GM19438 (cell line): ENCODE data around the gene GTF2A1.

Source experiments
- ATAC-seq: cut with Tn5 transposase; IDR thresholded peaks from one replicate; pipeline ENCODE4 v1.9.1; 2021; ENCODE audit warnings: low read depth; ENCODE audit not compliant: unreplicated experiment

Gene GTF2A1

GRCh38 chr14:81143793-81144192 lies 77.0 kb downstream of the GTF2A1 start:
- no peak for ATAC-seq

DNA sequence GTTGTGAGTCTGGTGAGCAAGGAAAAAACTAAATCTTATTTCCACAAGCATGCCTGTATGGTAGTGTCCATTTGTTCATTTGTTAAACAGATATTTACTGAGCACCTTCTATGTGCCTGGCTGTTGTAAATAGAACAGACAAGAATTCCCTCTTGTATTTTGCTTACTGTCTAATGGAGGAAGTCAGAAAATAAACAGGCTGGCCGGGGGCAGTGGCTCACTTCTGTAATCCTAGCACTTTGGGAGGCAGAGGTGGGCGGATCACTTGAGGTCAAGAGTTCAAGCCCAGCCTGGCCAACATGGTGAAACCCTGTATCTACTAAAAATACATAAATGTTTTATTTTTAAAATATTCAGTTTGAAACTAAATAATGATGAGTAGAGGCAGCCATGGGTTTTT lies 79.3 kb downstream of the GTF2A1 start:
- ATAC-seq: no peak

DNA sequence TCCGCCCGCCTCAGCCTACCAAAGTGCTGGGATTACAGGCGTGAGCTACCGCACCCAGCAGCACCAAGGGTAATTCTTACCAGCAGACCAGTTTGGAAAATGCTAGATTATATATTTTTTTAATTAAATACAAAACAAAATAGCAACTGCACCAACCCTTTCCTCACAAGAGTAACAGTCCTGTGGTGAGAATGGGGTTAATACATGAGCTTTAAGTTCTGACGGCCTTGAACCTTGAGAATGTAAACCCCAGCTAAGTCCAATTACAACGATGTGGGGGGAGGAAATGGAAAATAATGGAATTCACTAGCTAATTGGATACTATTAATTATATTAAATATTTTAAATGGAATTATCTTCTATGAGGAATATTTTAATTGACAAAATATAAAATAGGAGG lies 82.3 kb downstream of the GTF2A1 start:
- ATAC-seq: no peak

- ATAC-seq: no peak
These were observed 83.4 kb downstream of the GTF2A1 start for GRCh38 chr14:81137316-81137715.

- no peak for ATAC-seq
These were observed 87.4 kb downstream of the GTF2A1 start for GRCh38 chr14:81133400-81133799.

DNA sequence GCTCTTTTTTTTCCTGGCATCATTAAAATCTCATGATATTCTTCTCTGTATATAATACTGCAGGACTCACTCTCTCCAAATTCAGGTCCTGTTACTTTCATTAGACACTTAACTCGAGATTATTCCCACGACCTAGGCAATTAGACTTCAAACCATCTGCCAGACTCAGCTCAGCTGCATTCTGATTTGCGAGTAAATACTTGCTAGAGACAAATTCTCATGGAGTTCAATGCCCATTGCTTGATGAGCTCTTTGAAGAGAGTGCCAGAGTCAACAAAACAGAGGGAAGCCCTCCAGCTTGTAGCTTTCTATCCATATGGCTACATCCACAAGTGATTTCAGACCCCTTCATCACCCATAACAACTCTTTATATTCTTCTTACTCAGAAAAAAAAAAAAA lies 88.3 kb downstream of the GTF2A1 start:
- ATAC-seq: no peak

DNA sequence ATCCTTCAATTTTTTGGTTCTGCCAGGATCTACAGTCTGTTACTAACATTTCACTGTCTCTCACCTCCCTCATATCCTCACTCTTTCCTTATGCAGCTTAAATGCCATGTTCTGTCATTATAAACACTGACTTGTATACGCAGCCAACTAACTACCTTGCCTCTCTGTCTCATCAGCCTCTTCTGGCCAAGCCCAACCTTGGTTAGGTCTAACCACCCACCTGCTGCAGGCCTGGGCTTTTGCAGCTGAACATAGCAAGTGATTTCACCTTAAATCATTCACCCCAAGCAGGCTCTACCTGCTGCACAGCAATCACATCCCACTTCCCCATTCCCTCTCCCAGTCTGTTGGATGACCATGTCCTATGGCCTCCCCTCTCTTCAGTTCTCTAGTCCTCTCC lies 91.5 kb downstream of the GTF2A1 start:
- ATAC-seq: no peak

DNA sequence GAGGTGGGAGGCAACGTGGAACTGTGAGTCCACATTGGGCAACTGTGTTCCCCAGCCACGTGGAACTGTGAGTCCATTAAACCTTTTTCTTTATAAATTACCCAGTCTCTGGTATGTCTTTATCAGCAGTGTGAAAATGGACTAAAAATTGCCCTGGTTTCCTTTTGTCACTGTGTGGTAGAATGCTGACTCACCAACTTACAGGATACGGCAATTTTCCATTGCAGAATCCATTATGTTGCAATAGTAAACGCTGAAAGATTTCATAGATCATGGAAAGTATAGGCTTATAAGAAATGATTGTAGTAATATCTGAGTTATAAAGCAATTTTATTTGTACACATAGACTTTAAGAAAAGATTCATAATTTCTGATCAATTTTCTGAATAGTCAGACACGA lies 93.0 kb downstream of the GTF2A1 start:
- no peak for ATAC-seq

DNA sequence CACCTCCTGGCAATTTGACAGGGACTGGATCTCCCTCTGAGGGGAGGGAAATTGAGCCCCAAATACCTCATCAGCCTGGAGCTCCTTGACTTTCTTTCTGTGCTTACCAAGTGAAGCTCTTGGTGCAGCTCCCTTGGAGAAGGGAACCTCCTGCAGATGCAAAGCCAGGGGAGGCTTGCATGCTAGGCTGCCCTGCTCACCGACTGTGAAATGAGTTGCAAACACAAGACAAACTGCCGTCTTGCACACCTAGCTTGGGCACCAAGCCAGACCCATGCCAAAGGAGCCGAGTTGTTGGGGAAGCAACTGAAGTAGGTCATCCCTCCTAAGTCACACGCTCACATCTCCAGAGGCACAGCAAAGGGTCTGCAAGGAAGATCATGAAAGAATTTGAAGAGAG lies 95.2 kb downstream of the GTF2A1 start:
- ATAC-seq: no peak
